ENCODE results near the gene MAP3K2. TPM values are rescaled to one million over a fixed set of nuclear protein-coding genes. Genes with fewer than 3 reads are reported as not detected.

The MAP3K2 gene
- total and polyA plus RNA-seq, 10 of the 15 experiments (the other 5 are each of a cell fraction or from before 2014, with no cell fraction given), result 2.7 to 39.6 (median 16.1) TPM

- POLR2A ChIA-PET, result interaction anchor here (1.9 kb wide), 1 partner anchor 14 kb away, joined by 7 read pairs; no protein-coding TSS in a partner anchor
- Histone ChIP-seq H3K9me3 (replicated peaks; ENCODE audit: control insufficient read depth, insufficient read depth, low read length) (no peaks in the 10 kb centered on the region), H3K4me2 (ENCODE audit: control insufficient read depth, insufficient read depth) (no peak overlapping the region), H3K4me1 (ENCODE audit: control insufficient read depth, insufficient read depth, low read length) (peaks cover 11% of the 10 kb centered on the region), H3K4me3 (no peak overlapping the region), H2AFZ (ENCODE audit: control insufficient read depth, low read depth, low read length) (no peak overlapping the region), H3K27me3 (replicated peaks in 1 of 2; ENCODE audit: control insufficient read depth in 2 of 2, insufficient read depth in 2 of 2, low read length in 1 of 2) (no peaks in the 10 kb centered on the region), H3K27ac (ENCODE audit: control insufficient read depth, insufficient read depth) (no peak overlapping the region), H3K36me3 (ENCODE audit: control insufficient read depth in 2 of 2, insufficient read depth in 2 of 2, low read length in 1 of 2) (no peaks in the 10 kb centered on the region), H3K9ac (ENCODE audit: control insufficient read depth, insufficient read depth, low read length) (no peak overlapping the region), H3K79me2 (ENCODE audit: control insufficient read depth, insufficient read depth, low read length) (no peaks in the 10 kb centered on the region), H4K20me1 (ENCODE audit: control insufficient read depth, insufficient read depth) (no peaks in the 10 kb centered on the region)
- WGBS (ENCODE audit: insufficient coverage, insufficient replicate concordance, low lambda C conversion rate, missing lambda C conversion rate), result 54% methylated on average over 3 of the region's 3 CpGs
- ATAC-seq (no peak), FAIRE-seq (no peak), DNase-seq (ENCODE audit: low read depth, low spot score) (no peak)
- CTCF ChIA-PET, result no interaction called here
- TF ChIP-seq ZNF687 (IDR thresholded peaks at IDR 0.05) (no peak), TCF12 (IDR thresholded peaks at IDR 0.05; ENCODE audit: low read depth, low read length) (no peak)
- in situ Hi-C loops (cut with MboI) (no loop called here), intact Hi-C loops (cut with micrococcal nuclease; ENCODE audit: unreplicated experiment) (no loop called here)
- RAD21 ChIA-PET (ENCODE audit: unreplicated experiment), result no interaction called here
- SMC1A ChIA-PET (ENCODE audit: uncharacterized antibody, unreplicated experiment), result no interaction called here
- no TSS peak for BruUV-seq (replicated peaks)
Measured at GRCh38 chr2:127403460-127403859, 15.7 kb upstream of the MAP3K2 start.
